SK-N-SH treated with all-trans-retinoic acid at 6 μM for 48 hours (cell line): ENCODE results near the gene PRIMPOL.

Experiments
- ARNTL ChIP-seq: fragments of 450-650 bp; formaldehyde crosslinking; IDR thresholded peaks from 2 replicates; pipeline ENCODE4 v1.5.0; 2020; ENCODE audit warnings: low read depth, mild to moderate bottlenecking, moderate library complexity, borderline replicate concordance
- BACH2 ChIP-seq: fragments of 250-450 bp; sonication (Bioruptor Pico); IDR thresholded peaks from 2 replicates; pipeline ENCODE4 v1.9.0; 2021; ENCODE audit warnings: mild to moderate bottlenecking, borderline replicate concordance
- CSDC2 ChIP-seq: fragments of 250-450 bp; sonication (Bioruptor Pico); IDR thresholded peaks from 2 replicates; pipeline ENCODE4 v1.5.0; 2020; ENCODE audit warnings: mild to moderate bottlenecking, moderate library complexity
- CSRNP3 ChIP-seq: fragments of 250-450 bp; sonication (Bioruptor Pico); IDR thresholded peaks from 2 replicates; pipeline ENCODE4 v1.5.1; 2021; ENCODE audit warnings: mild to moderate bottlenecking, moderate library complexity
- ESRRG ChIP-seq: fragments of 250-450 bp; sonication (Bioruptor Pico); IDR thresholded peaks from 2 replicates; pipeline ENCODE4 v1.6.1; 2021; ENCODE audit warnings: mild to moderate bottlenecking
- PATZ1 ChIP-seq: fragments of 250-450 bp; sonication (Bioruptor Pico); IDR thresholded peaks from 2 replicates; pipeline ENCODE4 v1.8.0; 2020; ENCODE audit warnings: mild to moderate bottlenecking, moderate library complexity, borderline replicate concordance
- POU6F1 ChIP-seq: fragments of 250-450 bp; sonication (Bioruptor Pico); IDR thresholded peaks from 2 replicates; pipeline ENCODE4 v1.8.0; 2021; ENCODE audit warnings: low read depth, mild to moderate bottlenecking, moderate library complexity, borderline replicate concordance
- RARB ChIP-seq: fragments of 250-450 bp; sonication (Bioruptor Pico); IDR thresholded peaks from 2 replicates; pipeline ENCODE4 v1.8.0; 2021; ENCODE audit warnings: mild to moderate bottlenecking, moderate library complexity
- SNAI2 ChIP-seq: fragments of 250-450 bp; sonication (Bioruptor Pico); IDR thresholded peaks from 2 replicates; pipeline ENCODE4 v1.5.0; 2020; ENCODE audit warnings: mild to moderate bottlenecking, moderate library complexity
- TCF4 ChIP-seq: fragments of 250-450 bp; sonication (Bioruptor Pico); IDR thresholded peaks from 2 replicates; pipeline ENCODE4 v1.8.0; 2021; ENCODE audit warnings: mild to moderate bottlenecking, moderate library complexity, borderline replicate concordance
- TOX ChIP-seq: fragments of 250-450 bp; sonication (Bioruptor Pico); IDR thresholded peaks from 2 replicates; pipeline ENCODE4 v1.8.0; 2021; ENCODE audit warnings: mild to moderate bottlenecking, moderate library complexity, borderline replicate concordance
- ZFP3 ChIP-seq: fragments of 250-450 bp; sonication (Bioruptor Pico); IDR thresholded peaks from 2 replicates; pipeline ENCODE4 v1.5.0; 2020; ENCODE audit warnings: mild to moderate bottlenecking, moderate library complexity
- ZFP30 ChIP-seq: fragments of 450-650 bp; formaldehyde crosslinking; IDR thresholded peaks from 2 replicates; pipeline ENCODE4 v1.5.0; 2022; ENCODE audit warnings: mild to moderate bottlenecking, moderate library complexity
- TF ChIP-seq, protein P1 (sequence below): fragments of 250-450 bp; sonication (Bioruptor Pico); IDR thresholded peaks from 2 replicates; pipeline ENCODE4 v1.5.1; 2020; ENCODE audit warnings: low read depth, mild to moderate bottlenecking, moderate library complexity

DNA sequence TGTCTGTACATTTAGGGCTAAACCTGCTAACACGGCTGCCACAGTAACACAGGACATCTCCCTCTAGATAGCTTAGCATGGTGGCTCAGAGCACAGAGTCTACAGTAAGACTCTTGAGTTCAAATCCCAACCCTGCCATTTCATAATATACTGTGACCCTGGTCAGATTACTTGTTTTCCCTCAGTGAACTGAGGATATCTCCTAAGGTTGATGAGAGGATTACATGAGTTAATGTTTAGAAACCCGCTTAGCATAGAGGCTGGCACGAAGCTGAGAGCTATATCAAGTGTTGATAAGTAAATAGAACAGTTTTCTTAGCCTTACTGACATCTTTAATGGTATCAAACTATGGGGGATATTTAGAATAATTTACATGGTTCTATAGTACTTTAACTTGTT, 37.5 kb upstream of the PRIMPOL start:
- TF ChIP-seq SNAI2 (CRISPR knock-in tag) (no peak), ESRRG (CRISPR knock-in tag) (no peak), ZFP3 (CRISPR knock-in tag) (no peak), CSDC2 (CRISPR knock-in tag) (no peak), RARB (CRISPR knock-in tag) (no peak), TCF4 (CRISPR knock-in tag) (no peak), POU6F1 (CRISPR knock-in tag) (no peak), BACH2 (CRISPR knock-in tag) (no peak), ARNTL (CRISPR knock-in tag) (no peak), PATZ1 (CRISPR knock-in tag) (no peak), TOX (CRISPR knock-in tag) (no peak), ZFP30 (CRISPR knock-in tag) (no peak), CSRNP3 (CRISPR knock-in tag) (no peak)
- TF ChIP-seq, protein P1, sequence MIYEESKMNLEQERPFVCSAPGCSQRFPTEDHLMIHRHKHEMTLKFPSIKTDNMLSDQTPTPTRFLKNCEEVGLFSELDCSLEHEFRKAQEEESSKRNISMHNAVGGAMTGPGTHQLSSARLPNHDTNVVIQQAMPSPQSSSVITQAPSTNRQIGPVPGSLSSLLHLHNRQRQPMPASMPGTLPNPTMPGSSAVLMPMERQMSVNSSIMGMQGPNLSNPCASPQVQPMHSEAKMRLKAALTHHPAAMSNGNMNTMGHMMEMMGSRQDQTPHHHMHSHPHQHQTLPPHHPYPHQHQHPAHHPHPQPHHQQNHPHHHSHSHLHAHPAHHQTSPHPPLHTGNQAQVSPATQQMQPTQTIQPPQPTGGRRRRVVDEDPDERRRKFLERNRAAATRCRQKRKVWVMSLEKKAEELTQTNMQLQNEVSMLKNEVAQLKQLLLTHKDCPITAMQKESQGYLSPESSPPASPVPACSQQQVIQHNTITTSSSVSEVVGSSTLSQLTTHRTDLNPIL (CRISPR knock-in tag) = no peak
